ENCODE data around the gene PTCH1.

GRCh38 chr9:95435074-95435728 lies 81.6 kb downstream of the PTCH1 start:
- TF ChIP-seq CTCF (IDR thresholded peaks at IDR 0.05 in 4 of 5, conservative IDR thresholded peaks at IDR 0.05 in 1 of 5) (no peak), POLR2A (IDR thresholded peaks at IDR 0.05) (no peak)
